Kidney (tissue), 14 donors: ENCODE data around the gene FHL3. TPM values are rescaled to one million over a fixed set of nuclear protein-coding genes. Genes with fewer than 3 reads are reported as not detected.
A peak's percentile ranks its signal among the peaks of the same experiment; 100 is the strongest.

Source experiments
- DNase-seq, 5 donors: peaks; one replicate each; pipeline ENCODE4 v3.0.0-alpha.2; 2013 to 2020
- FAIRE-seq: peaks from 2 replicates; lab custom pipeline; 2012; peaks lifted over from hg19 to GRCh38; lab: Jason Lieb, UNC
- H3K27ac ChIP-seq, 2 donors: one replicate each; pipeline ENCODE4 v1.7.0; 2013; ENCODE audit warnings: low read depth in 2 of 2, low read length in 2 of 2, inconsistent platforms in 1 of 2
- H3K27me3 ChIP-seq: one replicate; pipeline ENCODE4 v1.7.1; 2013; ENCODE audit warnings: low read length, inconsistent platforms; ENCODE audit not compliant: control insufficient read depth, insufficient read depth
- H3K36me3 ChIP-seq, 3 donors: one replicate each; pipeline versions ENCODE4 v1.7.0 to v1.7.1; 2013; ENCODE audit warnings: low read length in 3 of 3, control low read depth in 1 of 3, inconsistent platforms in 1 of 3; ENCODE audit not compliant: insufficient read depth in 3 of 3, control insufficient read depth in 2 of 3
- H3K4me1 ChIP-seq, 3 donors: one replicate each; pipeline versions ENCODE4 v1.7.0 to v1.7.1; 2013; ENCODE audit warnings: low read length in 3 of 3, inconsistent platforms in 1 of 3, low read depth in 1 of 3; ENCODE audit not compliant: control insufficient read depth in 2 of 3, insufficient read depth in 2 of 3
- H3K4me3 ChIP-seq, 3 donors: one replicate each; pipeline versions ENCODE4 v1.7.0 to v1.8.1; 2013; ENCODE audit warnings: low read length in 3 of 3, control low read depth in 1 of 3, inconsistent platforms in 1 of 3
- H3K9ac ChIP-seq, 3 donors: one replicate each; pipeline versions ENCODE4 v1.7.0 to v1.7.1; 2013; ENCODE audit warnings: low read length in 3 of 3, control low read depth in 1 of 3, inconsistent platforms in 1 of 3
- H3K9me3 ChIP-seq, 3 donors: one replicate each; pipeline versions ENCODE4 v1.7.0 to v1.7.1; 2013; ENCODE audit warnings: low read length in 3 of 3, control low read depth in 1 of 3, inconsistent platforms in 1 of 3; ENCODE audit not compliant: control insufficient read depth in 2 of 3, insufficient read depth in 1 of 3
- intact Hi-C: fragments of 100-400 bp; cut with DNase I; formaldehyde crosslinking; loops from one replicate; pipeline ENCODE4 v1.11.1; 2022
- polyA plus RNA-seq: library from polyadenylated mRNA; stranded (reverse); fragments of 350-450 nt; fragmentation: Illumina TruSeq; extraction: RNeasy Lipid Tissue Mini Kit (QIAGEN cat#74804); gene quantifications from one replicate; pipeline ENCODE4 v1.2.3, GENCODE V29; 2014; ENCODE audit warnings: low read depth, low replicate concordance; ENCODE audit not compliant: insufficient read depth
- total RNA-seq: library from RNA; stranded (reverse); fragmentation: NEBNext Ultra II Directional; extraction: Animal tissue kit (Norgen Biotek cat#: 25700); gene quantifications from one replicate; pipeline ENCODE4 v1.2.1, GENCODE V29; 2021
- TF ChIP-seq, protein P1 (sequence below): IDR thresholded peaks from 3 replicates; pipeline ENCODE4 v1.5.1; 2012; ENCODE audit warnings: mild to moderate bottlenecking, moderate library complexity, borderline replicate concordance; ENCODE audit not compliant: insufficient read depth; ENCODE audit errors: extremely low read depth
- donor health status: control.
- donor health status: control.
- donor health status: control.
- donor health status: control.
- donor health status: control.
- donor health status: DM: yes; HTN: yes; CAD: no.
- donor health status: Normal renal cell carcinoma (clear cell type).

FHL3 gene
- total and polyA plus RNA-seq, 2 donors from 2014 or later, result 8.2 to 19.6 TPM

DNA sequence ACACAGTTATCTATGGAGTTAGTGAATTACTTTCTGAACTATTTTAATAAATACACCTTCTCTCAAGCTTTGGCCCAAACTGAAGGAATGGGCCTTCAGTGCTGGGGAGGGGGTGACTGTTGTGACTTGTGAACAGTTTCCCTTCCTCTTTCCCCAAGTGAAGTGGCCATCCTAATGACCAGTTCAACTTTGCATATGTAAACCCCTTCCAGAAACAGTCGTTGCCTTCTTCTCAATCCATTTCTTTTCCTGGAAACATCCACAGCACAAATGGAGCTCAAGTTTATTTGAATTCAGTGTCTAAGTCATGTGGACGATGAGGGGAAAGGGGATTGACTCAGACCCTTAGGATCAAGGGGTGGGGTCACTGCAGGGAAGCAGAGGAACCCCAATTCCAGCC is 57.1 kb downstream of the FHL3 start:
- no peak for DNase-seq
- Histone ChIP-seq H3K27me3 (no peaks in the 10 kb centered on the region), H3K27ac (no peak overlapping the region), H3K9me3 (no peaks in the 10 kb centered on the region), H3K9ac (no peak overlapping the region), H3K36me3 (peaks cover 0 to 4% (median 0%) of the 10 kb centered on the region in 3 donors), H3K4me3 (no peak overlapping the region), H3K4me1 (peaks cover 0 to 11% (median 9%) of the 10 kb centered on the region in 3 donors)
- intact Hi-C loops, result no loop called here
- TF ChIP-seq, protein P1, sequence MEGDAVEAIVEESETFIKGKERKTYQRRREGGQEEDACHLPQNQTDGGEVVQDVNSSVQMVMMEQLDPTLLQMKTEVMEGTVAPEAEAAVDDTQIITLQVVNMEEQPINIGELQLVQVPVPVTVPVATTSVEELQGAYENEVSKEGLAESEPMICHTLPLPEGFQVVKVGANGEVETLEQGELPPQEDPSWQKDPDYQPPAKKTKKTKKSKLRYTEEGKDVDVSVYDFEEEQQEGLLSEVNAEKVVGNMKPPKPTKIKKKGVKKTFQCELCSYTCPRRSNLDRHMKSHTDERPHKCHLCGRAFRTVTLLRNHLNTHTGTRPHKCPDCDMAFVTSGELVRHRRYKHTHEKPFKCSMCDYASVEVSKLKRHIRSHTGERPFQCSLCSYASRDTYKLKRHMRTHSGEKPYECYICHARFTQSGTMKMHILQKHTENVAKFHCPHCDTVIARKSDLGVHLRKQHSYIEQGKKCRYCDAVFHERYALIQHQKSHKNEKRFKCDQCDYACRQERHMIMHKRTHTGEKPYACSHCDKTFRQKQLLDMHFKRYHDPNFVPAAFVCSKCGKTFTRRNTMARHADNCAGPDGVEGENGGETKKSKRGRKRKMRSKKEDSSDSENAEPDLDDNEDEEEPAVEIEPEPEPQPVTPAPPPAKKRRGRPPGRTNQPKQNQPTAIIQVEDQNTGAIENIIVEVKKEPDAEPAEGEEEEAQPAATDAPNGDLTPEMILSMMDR, result no peak
- FAIRE-seq, result no peak

DNA sequence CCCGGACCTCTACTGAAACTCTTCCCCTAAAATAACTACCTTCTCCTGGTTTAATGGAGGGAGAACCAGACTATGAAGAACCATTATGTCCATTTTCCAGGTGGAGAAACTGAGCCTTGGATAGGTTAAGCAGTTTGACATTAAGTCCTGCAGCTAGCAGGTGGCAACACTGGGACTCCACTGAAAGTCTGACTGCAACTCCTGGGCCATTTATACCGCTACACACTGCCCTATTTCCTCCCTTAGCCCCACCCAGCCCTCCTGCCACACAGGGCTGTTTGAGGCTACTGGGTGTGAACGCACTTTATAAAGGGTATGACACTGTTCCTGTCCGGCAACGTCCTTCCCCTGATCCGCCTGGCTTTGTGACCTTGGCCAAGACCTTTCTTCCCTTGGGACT is 58.0 kb downstream of the FHL3 start:
- Histone ChIP-seq H3K9ac (peak overlapping the region in 1 of 3 donors; percentile 100), H3K4me1 (peaks cover 0 to 11% (median 9%) of the 10 kb centered on the region in 3 donors), H3K27ac (peak overlapping the region in 1 of 2 donors; percentile 89), H3K36me3 (peaks cover 0 to 4% (median 0%) of the 10 kb centered on the region in 3 donors), H3K4me3 (peak overlapping the region in 2 of 3 donors; percentile 99 to 100), H3K27me3 (no peaks in the 10 kb centered on the region), H3K9me3 (no peaks in the 10 kb centered on the region)
- DNase-seq (no peak), FAIRE-seq (no peak)
- TF ChIP-seq, protein P1, result no peak
- intact Hi-C loops, result no loop called here

Other genes starting within 250 kb of the FHL3 start
- gene EPHA10, start 240.4 kb downstream of the FHL3 start, total RNA-seq, result 0.88 TPM
- gene EPHA10, start 240.4 kb downstream of the FHL3 start, polyA plus RNA-seq, result not detected
- 4.7 TPM for gene MANEAL, start 211.7 kb downstream of the FHL3 start, total RNA-seq
- 4.6 TPM for gene MANEAL, start 211.7 kb downstream of the FHL3 start, polyA plus RNA-seq
- 37.2 TPM for gene C1orf122, start 197.7 kb downstream of the FHL3 start, total RNA-seq
- gene C1orf122, start 197.7 kb downstream of the FHL3 start, polyA plus RNA-seq, result 147 TPM
- gene YRDC, start 197.3 kb downstream of the FHL3 start, total RNA-seq, result 9.0 TPM
- gene YRDC, start 197.3 kb downstream of the FHL3 start, polyA plus RNA-seq, result 11.0 TPM
- 26.7 TPM for gene MTF1, start 145.9 kb downstream of the FHL3 start, total RNA-seq
- gene MTF1, start 145.9 kb downstream of the FHL3 start, polyA plus RNA-seq, result 2.2 TPM
- gene INPP5B, start 58.5 kb downstream of the FHL3 start, total RNA-seq, result 32.9 TPM
- 8.4 TPM for gene INPP5B, start 58.5 kb downstream of the FHL3 start, polyA plus RNA-seq
- gene SF3A3, start 15.5 kb downstream of the FHL3 start, total RNA-seq, result 50.7 TPM
- gene SF3A3, start 15.5 kb downstream of the FHL3 start, polyA plus RNA-seq, result 28.7 TPM
- gene UTP11, start 7.2 kb upstream of the FHL3 start, total RNA-seq, result 26.2 TPM
- gene UTP11, start 7.2 kb upstream of the FHL3 start, polyA plus RNA-seq, result 24.2 TPM
- not detected for gene POU3F1, start 41.3 kb upstream of the FHL3 start, total RNA-seq
- not detected for gene POU3F1, start 41.3 kb upstream of the FHL3 start, polyA plus RNA-seq